K562 treated with DMSO at 1 percent for 4 hours (cell line): ENCODE measurements around the gene EMC7. TPM values are rescaled to one million over a fixed set of nuclear protein-coding genes. Genes with fewer than 3 reads are reported as not detected.

Experiments used
- total RNA-seq: library from RNA; unstranded; fragments of 300-600 nt; gene quantifications from 2 replicates; pipeline ENCODE4 v1.2.3, GENCODE V29; 2022; ENCODE audit not compliant: insufficient read depth

Gene EMC7
- 76.4 and 85.8 TPM in 2 replicates for total RNA-seq

DNA sequence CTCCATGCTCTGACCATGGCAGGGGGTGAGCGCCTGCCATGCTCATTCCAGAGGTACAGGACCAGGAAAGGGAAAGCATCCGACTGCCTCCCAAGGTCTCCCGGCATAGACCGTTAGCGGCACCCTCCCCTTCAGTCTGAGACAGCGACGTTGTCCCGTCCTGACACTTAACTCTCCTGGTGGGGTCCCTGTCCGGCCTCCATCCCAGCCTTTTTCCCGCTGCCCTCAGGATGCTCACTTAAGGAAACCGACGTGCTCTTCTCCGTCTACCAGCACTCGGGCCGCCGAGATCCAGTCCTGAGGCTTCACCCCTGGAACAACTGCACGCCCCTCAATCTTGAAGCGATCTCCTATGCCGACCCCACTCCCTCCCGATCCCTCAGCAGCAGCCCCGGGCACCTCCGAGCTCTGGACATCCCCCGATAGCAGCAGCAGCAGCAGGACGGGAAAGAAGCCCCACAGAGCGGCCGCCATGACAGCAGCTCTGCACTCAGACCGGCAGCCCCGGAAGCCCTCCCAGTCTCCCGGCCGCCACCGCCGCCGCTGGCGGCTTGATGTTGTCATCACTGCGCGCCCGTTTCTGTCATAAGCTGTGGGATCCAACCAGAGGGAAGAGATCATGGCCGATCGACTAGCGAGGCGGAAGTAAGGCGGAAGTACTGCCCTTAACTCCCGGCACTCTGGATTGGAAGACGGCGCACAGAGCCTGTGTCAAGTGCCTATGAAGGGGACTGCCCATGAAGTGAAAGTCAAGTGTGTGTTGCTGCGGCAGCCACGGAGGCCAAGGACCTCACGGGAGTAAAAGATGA lies at the start of gene EMC7, which contains the start of gene PGBD4:
TSS of gene EMC7 (minus strand) at position 497 of the 809 bp plus-strand sequence. CDS start at position 474, 23 bp downstream.
TSS of gene PGBD4 (plus strand) at position 718 of the 809 bp plus-strand sequence. CDS start 449 bp downstream, outside the sequence.

DNA sequence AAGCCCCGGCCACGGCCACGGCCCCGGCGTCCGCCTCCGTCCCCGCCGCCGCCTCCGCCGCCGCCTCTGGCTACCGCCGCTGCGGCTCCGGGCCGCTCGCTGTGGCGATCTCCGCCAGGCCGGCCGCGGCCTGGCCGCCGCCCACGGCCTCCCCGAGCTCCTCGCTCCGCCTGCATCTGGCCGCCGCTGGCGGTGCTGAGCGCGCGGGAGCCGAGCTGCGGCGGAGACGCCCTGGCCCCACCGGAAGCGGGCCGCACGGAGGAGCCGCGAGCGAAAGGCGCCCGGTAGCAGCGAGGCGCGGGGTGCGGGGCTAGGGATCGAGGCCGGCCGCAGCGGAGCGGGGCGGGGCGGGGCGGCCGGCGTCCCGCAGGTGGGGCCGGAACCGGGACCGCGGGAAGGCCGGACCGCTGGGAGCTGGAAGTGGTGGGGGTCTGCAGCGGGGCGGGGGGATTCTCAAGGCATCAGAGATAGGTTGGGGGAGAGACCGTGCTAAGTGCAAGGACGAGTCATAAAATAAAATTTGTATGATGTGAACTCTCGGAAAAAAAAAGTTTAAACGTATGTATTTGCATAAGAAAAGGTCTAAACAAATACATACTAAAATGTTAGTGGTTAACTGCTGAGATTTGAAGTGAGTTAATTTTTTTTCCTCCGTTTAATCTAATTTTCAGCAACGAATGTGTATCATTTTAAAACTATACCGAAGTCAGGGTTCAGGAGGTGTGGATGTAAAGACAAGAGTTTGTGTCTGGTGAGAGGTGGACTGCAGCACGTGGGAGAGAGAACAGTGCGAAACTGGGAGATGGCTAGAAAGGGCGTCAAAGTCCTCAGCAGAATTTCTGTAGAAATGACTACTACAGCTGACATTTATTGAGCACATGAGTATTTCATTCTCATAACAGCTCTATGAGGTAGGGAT lies 62.5 kb downstream of the EMC7 start, which contains the start of gene AVEN:
TSS of gene AVEN (minus strand) at position 334 of the 919 bp plus-strand sequence. CDS start at position 176, 158 bp downstream.

Other genes with a start within 250 kb of the EMC7 start
- gene CHRM5, start 133.4 kb downstream of the EMC7 start, total RNA-seq: 0.22 TPM in 1 of 2 replicates, not detected in the other
- gene AVEN, start 62.7 kb downstream of the EMC7 start, total RNA-seq: 2.3 and 2.6 TPM in 2 replicates
- gene PGBD4, start 221 bp upstream of the EMC7 start, total RNA-seq: 0.84 TPM in 2 replicates
- gene KATNBL1, start 108.2 kb upstream of the EMC7 start, total RNA-seq: 8.6 and 9.2 TPM in 2 replicates
- gene EMC4, start 123.2 kb upstream of the EMC7 start, total RNA-seq: 90.0 and 110 TPM in 2 replicates
- 6.0 and 9.7 TPM in 2 replicates for gene SLC12A6, start 235.9 kb upstream of the EMC7 start, total RNA-seq
- gene NOP10, start 241.3 kb upstream of the EMC7 start, total RNA-seq: 319 and 325 TPM in 2 replicates
- gene NUTM1, start 241.5 kb upstream of the EMC7 start, total RNA-seq: not detected in 2 replicates